T-helper 9 cell (primary cell): ENCODE data around the gene MALSU1.

Experiments used
- DNase-seq: peaks from one replicate; pipeline ENCODE4 v3.0.0-alpha.2; 2020
- total RNA-seq, 2 donors: gene quantifications; one replicate each; lab custom pipeline; 2026; lab: John Stamatoyannopoulos, UW

MALSU1 gene
- total RNA-seq: 15.7 to 22.0 reads per million in 2 donors

DNA sequence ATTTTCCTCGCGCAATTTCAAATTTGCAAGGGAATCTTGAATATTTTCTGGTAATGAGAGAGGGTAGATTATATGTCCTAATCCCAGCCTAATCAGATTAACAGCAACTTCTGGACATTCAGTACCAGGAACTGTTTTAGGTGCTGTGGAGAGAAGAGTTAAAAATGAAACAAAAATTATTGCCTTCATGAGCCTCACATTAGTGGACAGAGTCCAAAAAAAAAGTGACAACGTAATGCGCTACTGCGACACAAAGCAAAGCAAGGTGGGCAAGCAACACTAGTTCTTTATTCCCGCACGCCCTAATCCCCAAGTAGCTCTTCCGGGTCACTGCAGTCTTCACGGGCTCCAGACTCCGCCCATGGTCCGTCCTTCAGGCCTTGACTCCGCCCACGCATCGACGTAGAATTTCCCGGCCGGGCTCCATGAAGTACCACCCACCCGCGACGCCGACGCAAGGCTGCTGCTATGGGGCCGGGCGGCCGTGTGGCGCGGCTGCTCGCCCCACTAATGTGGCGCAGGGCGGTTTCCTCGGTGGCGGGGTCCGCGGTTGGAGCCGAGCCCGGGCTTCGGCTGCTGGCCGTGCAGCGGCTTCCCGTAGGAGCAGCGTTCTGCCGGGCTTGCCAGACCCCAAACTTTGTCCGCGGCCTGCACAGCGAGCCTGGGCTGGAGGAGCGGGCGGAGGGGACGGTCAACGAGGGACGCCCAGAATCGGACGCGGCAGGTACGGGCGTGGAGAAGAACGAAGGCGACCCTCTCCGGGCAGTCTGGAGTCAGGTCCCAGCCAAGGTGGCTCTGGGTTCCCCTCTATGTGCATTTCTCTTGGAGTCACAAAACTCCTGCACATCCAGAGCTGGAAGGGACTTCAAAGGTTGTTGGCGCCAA lies at the start of gene MALSU1:
TSS of gene MALSU1 (plus strand) at position 455 of the 885 bp plus-strand sequence. CDS start at position 469, 14 bp downstream.
- peak; percentile 95 for DNase-seq

DNA sequence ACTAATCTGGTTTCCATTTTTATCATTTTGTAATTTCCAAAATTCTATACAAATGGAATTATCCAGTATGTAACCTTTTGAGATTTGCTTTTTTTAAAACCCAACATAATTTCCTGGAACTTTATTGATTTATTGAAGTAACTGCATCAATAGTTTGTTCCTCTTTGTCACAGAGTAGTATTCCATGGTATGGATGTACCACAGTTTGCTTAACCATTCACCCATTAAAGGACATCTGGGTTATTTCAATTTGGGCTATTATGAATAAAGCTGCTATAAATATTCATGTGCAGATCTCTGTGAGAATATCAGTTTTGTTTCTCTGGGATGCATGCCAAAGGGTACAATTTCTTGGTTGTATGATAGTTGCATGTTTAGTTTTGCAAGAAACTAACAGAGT lies 49.7 kb upstream of the MALSU1 start:
- DNase-seq: no peak

DNA sequence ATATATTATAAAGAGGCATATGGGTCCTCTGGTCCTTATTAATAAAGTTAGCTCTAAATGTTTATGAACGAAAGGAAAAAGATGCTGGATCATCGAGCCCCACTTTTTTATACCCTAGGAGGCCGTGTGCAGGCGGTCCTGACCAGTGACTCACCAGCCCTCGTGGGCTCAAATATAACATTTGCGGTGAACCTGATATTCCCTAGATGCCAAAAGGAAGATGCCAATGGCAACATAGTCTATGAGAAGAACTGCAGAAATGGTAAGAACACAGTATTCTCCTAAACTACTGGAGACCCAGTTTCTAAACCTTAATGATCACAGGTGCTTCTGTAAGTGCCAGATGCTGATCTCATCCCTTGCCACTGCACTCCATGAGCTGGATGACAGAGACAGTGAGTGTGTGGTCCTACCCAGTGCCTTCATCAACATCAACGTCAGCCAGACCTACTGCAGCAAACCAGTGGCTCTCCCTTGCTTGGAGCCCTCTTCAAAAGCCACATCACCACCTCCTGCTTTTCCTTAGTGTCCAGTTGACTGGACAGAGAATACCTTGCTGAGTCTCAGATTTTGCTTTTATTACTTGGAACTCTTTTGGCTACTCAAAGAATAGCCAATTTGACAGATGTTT lies 45.0 kb upstream of the MALSU1 start:
- no peak for DNase-seq

DNA sequence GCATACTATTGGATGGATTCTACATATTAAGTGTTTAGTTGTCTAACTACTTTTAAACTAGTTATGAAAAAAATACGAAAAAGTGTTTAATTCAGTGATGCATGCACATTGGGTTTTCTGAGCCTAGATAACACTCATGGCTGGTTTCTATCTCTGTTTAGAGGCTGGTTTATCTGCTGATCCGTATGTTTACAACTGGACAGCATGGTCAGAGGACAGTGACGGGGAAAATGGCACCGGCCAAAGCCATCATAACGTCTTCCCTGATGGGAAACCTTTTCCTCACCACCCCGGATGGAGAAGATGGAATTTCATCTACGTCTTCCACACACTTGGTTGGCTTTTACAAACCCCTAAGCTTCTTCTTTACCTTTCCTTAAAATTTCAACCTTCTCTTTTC lies 42.4 kb upstream of the MALSU1 start:
- no peak for DNase-seq

DNA sequence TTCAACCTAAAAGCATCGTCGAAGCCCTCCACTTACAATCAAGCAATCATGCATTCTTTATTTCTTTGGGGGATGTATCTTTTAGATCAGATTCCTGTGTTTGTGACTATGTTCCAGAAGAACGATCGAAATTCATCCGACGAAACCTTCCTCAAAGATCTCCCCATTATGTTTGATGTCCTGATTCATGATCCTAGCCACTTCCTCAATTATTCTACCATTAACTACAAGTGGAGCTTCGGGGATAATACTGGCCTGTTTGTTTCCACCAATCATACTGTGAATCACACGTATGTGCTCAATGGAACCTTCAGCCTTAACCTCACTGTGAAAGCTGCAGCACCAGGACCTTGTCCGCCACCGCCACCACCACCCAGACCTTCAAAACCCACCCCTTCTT lies 38.8 kb upstream of the MALSU1 start:
- DNase-seq: no peak

DNA sequence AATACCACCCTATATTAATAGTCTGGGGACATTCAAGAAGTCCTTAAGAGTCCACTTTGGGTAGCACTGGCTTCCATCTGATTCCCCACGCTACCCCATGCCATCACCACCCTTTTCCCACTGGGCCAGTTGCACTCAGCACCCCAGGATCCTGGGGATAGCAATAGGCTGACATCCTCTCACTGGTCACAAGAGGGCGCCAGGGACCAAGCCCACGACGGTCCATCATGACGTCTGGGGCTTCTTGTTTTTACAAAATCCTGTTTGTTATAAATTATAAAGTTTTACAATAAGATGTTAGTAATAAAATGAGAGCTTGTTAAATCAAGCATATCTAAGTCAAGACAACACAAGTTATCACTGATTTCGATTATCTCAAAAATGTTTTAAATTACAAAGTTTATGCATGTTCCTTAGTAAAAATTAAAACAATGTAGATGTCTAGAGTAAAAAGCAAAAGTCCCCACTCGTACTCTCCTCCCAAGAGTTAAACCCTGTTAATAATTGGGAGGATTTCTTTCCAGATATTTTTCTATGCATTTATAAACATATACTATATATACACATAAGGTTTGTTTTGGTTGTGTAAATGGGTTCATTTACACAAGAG lies 37.2 kb upstream of the MALSU1 start:
- peak; percentile 45 for DNase-seq

DNA sequence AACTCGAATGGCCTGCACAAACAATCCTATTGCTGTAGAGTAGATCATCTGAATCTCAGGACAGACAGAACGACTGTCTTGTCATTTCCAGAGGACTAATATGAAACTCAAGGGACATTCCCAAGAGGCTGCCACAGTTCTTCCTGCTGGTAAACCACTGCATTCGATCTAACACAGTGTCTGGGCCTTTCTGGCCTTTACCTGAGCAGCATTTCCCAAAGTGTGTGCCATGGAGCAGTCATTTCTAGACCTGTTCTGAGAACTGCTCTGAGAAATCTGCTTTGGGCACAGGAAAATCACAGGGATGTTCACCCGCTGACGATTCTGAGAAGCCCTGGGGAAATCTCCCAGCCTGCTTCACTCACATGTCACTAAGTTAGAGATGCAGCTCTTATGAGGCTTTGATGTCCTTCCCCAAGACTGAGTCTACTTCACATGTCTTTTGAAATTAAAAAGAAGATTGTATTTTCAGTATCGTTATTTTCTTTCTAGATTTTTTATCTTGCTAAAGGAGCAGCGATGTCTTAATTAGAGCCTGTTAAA lies 34.2 kb upstream of the MALSU1 start:
- DNase-seq: no peak

DNA sequence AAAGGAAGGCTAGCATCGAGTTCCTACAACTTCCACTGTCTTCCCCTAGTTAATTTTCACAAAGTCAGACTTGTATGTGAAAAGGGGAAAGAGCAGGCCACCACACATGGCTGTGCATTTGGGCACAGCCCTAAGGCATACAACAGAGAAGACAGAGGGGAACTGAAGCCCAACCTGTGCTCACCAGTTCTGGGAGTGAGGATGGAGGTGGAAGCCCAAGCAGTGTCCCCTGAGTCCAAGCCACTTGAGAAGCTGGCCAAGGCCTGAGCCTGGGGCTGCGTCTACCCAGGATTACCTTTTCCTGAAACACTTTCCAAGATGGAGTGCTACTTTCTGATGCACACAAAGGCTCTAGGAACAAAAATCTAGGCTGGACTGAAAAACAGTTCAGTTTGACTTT lies 32.2 kb upstream of the MALSU1 start:
- DNase-seq: no peak

DNA sequence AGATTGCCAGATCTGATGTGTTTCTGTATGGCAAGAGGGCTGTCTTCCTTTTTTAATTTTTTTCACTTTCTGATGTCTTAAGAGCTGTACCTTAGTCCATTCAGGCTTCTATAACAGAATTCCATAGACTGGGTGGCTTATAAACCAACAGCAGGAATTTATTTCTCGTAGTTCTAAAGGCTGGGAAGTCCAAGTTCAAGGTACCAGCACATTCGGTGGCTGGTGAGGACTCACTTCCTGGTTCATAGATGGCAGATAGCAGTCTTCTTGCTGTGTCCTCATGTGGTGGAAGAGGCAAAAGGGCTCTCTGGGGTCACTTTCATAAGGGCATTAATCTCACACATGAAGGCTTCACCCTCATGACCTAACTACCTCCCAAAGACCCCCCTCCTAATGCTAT lies 31.8 kb upstream of the MALSU1 start:
- DNase-seq: no peak

DNA sequence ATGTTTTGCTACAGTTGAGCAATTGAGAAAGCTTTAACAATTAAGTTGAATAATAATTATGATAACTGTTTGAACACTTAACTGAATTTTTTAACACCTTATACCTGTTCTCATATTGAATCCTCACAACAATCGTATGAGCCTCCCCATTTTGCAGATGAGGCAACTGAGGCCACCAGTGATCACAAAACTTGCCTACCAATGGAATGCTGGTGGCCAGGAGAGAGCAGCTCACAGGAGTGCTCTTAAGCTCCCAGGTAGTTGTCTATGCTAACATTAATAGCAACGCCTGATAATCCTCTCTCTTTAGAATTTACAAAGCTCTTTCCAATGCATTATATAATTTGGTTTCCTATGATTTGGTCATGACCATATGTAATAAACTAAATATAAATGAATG lies 31.0 kb upstream of the MALSU1 start:
- no peak for DNase-seq

DNA sequence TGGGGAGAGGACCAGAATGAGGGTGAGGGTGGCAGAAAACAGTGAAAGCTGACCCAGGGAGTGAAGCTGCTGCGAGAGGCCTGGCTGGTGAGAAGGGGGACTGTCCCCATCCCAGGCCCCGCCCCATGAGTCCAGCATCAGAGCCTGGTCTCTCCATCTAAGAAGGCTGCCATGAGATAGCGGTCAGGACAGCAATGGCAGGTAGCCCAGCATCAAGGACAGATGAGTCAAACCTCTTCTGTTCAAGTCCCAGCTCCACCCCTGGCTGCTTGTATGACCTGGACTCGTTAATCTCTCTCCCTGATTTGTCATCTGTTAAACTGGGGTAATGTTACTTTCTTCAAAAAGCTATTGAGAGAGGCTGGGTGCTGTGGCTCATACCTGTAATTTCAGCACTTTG lies 30.4 kb upstream of the MALSU1 start:
- no peak for DNase-seq

DNA sequence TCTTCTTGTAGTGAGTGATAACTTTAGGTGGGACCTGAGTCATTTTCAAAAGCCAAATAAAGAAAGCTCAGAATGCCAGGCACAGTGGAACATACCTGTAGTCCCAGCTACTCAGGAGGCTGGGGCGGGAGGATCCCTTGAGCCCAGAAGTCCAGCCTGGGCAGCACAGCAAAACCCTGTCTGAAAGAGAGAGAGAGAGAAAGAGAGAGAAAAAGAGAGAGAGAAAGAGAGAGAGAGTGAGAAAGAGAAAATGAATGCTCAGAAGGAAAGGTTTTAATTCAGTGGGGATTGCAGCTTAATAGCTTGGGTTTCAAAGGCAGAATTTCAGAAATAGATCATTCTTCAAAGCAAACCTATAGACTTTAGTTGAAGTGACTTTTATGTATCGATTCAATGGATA lies 26.9 kb upstream of the MALSU1 start:
- DNase-seq: no peak

DNA sequence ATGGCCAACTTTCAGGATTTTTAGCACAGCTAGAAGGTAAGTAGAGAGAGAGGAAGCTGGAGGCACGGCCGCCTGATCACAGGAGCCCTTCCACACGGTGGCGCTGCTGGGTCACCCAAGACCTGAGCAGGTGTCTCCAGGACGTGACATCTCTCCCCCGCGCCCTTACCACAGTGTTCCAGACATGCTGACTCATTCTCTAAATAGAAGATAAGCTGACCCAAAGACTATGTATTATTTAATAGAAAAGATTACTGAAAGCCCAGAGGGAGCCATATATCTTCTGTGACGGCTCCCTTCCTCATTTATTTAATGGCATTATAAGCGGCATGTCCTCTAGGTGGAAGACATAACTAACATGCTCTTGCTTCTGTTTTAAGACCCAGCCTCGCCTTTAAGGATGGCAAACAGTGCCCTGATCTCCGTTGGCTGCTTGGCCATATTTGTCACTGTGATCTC lies 26.0 kb upstream of the MALSU1 start:
- peak; percentile 88 for DNase-seq

DNA sequence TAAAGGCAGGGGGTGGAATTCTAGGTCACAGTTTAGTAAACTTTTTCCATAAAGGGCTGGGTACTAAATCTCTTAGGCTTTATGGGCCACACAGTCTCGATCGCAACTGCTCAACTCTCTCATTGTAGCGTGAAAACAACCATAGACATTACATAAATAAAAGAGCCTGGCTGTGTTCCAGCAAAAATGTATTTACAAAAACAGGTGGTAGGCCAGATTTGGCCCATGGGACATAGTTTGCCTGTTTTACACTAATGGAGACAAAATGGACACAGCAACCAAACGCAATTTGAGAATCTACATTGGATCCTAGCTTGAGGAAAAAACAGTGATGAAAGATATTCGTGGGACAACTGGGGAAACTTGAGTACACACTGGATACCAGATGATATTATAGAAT lies 23.2 kb upstream of the MALSU1 start:
- DNase-seq: no peak

DNA sequence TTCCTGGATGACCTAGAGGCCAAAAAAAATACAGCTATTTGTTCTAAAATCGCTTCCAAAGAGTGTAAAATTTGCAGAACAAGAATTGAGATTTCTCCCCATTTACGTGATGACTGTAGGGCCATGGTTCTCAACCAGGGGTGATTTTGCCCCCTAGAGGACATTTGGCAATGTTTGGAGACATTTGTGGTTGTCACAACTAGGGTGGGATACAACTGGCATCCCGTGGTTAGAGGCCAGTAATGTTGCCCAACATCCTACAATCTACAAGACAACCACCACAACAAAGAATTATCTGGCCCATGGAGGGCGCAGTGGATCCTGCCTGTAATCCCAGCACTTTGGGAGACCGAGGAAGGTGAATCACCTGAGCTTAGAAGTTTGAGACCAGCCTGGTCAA lies 22.8 kb upstream of the MALSU1 start:
- no peak for DNase-seq

DNA sequence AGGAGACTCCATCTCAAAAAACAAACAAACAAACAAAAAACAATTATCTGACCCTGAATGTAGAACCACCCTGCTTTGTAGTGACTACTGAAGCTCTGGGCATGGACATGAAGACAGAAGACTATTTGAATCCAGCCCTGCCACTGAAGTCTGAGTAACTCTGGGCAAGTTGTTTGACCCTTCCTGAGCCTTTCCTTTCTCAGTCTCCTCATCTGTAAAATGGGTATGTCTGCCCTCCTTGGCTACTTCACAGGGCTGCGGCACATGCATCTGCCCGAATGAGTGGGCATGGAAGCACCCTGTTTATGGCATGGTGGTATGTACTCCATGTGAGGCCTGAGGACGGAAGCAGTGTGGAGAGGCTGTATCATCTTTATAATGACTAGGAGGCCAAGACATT lies 22.2 kb upstream of the MALSU1 start:
- DNase-seq: no peak

DNA sequence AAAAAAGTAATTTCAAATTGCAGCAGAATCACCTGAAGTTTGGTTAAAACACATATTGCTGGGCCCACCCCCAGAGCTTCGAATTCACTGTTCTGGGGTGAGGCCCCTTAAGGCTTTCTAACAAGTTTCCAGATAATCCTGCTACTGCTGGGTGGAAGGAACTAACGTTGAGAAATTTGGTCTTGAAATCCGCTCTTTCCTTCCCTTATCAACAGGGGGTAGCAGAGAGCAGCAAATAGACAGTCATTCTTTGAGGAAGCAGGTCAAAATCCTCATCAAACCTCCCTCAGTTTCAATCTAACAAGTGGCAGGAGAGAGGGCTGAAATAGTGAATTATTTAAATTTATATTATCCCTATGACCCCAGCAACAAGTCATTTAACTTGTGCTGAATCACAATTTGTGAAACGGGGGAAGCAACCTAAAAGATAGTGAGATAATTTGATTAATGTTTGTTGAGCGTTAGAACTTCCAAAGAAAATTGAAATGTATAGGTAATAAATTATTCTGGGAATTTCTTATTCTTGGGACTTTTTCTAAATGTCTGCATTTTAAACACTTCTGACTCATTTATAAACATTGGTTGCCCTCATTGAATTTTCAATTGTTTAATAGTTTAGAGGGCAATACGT lies 21.7 kb upstream of the MALSU1 start:
- no peak for DNase-seq

DNA sequence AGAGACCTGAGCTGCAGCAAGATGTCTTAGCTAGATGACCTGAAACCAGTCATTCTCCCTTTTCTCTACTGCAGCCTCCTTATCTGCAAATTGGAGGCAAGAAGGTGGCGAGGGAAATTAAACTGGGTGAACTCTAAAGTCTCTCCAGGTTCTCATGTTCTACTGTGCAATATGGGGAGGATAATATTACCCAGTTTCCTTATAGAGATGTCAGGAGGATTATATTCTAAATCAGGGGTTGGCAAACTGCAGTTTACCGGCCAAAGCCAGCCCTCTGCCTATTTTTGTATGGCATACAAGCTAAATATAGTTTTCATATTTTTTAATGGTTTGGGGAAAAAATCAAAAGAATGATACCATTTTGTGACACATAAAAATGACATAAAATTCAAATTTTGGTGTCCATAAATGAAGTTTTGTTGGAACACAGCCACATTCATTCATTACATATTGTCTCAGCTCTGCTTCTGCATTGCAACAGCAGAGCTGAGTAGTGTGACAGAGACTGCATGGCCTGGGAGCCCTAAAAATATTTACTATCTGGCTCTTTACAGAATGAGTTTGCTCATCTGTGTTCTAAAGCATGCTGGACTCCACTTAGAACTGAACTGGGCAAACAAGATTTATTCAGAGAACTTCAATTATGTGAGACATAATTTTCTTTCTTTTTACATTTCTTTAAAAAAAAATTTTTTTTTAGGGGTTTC lies 19.2 kb upstream of the MALSU1 start:
- no peak for DNase-seq

DNA sequence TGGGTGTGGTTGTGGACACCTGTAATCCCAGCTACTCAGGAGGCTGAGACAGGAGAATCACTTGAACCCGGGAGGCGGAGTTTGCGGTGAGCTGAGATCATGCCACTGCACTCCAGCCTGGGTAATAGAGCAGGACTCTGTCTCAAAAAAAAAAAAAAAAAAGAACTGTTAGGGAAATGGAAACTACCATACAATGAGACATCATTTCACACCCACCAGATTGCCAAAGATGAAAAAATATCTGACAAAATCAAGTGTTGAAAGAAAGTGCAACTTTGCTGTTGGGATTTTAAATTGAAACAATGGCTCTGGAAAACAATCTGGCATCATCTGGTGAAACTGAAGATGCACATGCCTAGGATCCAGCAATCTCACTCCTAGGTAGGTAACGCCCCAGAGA lies 16.1 kb upstream of the MALSU1 start:
- DNase-seq: no peak

DNA sequence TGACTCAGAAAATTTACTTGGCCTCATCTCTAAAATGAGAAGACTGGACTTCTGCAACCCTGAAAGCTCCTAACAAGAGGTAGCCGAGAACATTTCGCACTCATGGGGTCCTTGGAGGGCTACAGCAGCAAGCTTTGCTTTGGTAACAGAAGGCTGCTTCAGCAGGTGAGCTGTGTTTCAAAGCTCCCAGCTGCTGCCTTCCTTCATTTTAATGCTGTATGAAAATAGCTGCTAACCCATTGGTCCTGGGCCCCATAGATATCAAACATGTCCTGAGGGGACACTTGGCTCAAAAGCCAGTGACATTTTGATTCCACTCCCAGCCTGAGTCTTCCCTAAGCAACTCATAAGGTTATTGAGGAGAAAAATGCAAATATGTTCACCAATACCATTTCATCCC lies 14.3 kb upstream of the MALSU1 start:
- no peak for DNase-seq

DNA sequence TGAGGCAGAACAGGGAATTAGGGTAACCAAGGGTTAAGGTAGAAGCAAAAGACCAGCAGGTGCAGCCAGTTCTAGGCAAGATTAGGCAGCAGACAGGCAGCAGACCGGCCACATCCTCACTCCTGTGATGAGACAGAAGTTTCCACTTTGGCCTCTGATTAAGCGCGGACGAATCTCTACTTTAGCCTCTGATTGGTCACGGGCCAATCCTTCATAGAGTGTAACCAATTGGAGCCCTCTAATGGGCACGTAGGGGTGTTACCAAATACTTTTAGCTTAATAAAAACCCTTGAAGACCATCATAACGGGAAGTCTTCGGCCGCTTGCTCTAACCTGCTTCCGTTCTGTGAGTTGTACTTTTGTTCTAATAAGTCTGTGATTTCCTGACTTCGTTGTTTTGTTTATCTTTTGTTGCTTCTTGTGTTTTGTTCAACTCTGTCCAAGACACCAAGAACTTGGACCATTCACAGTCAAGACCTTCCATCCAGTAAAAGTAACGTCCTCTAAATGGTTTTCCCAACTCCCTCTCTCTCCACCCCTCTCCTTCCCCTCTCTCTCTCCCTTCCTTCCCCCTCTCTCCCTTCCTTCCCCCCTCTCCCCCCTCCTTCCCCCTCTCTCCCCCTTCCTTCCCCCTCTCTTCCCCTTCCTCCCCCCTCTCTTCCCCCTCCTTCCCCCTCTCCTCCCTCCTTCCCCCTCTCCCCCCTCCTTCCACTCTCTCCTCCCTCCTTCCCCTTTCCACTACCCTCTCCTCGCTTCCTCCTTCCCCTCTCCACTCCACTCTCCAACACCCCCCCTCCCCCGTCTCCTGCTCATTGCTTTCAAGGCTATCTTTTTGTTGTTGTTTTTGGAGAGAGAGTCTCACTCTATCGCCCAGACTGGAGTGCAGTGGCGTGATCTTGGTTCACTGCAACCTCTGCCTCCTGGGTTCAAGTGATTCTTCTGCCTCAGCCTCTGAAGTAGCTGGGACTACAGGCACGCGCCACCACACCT lies 13.2 kb upstream of the MALSU1 start:
- DNase-seq: no peak
